ENCODE measurements around the gene LONP1.
"Not testable (repeated sequence)": the region's sequence is repeated elsewhere in the genome, so short reads cannot be mapped to it uniquely, and the experiment has no call there.

Gene LONP1

GRCh38 chr19:5744999-5745398 lies 25.1 kb upstream of the LONP1 start:
- not testable (repeated sequence) for H3K36me3 ChIP-seq (replicated peaks in 1 of 2; ENCODE audit: control insufficient read depth in 2 of 2, insufficient read depth in 2 of 2, low read length in 2 of 2); H2BK15ac ChIP-seq (ENCODE audit: low read length); H2BK120ac ChIP-seq (ENCODE audit: low read depth, low read length); H3K4ac ChIP-seq (ENCODE audit: low read length); H2BK12ac ChIP-seq (ENCODE audit: low read length); H3K4me1 ChIP-seq (ENCODE audit: control insufficient read depth in 2 of 2, insufficient read depth in 1 of 2, low read depth in 1 of 2, low read length in 2 of 2); H2BK5ac ChIP-seq (ENCODE audit: low read length); H4K8ac ChIP-seq (ENCODE audit: low read depth, low read length); H2AFZ ChIP-seq (ENCODE audit: low read length); H3K4me3 ChIP-seq (ENCODE audit: low read length in 2 of 2); H3K18ac ChIP-seq (ENCODE audit: low read length); DNase-seq (ENCODE audit: low spot score); H3K79me1 ChIP-seq (ENCODE audit: low read depth, low read length); H2AK5ac ChIP-seq (ENCODE audit: low read depth, low read length); H3K27ac ChIP-seq (replicated peaks; ENCODE audit: low read length); H3K23ac ChIP-seq (ENCODE audit: low read depth, low read length, poor library complexity); H3K4me2 ChIP-seq (ENCODE audit: insufficient read depth, low read length, poor library complexity, severe bottlenecking); H3K9ac ChIP-seq (ENCODE audit: low read depth, low read length, poor library complexity); H3K27me3 ChIP-seq (ENCODE audit: control insufficient read depth in 3 of 3, insufficient read depth in 3 of 3, low read depth in 1 of 3, low read length in 3 of 3); H4K91ac ChIP-seq (ENCODE audit: low read depth, low read length, poor library complexity); H3K14ac ChIP-seq (ENCODE audit: low read length); H3K9me3 ChIP-seq (replicated peaks in 1 of 2; ENCODE audit: control insufficient read depth in 2 of 2, insufficient read depth in 1 of 2, low read depth in 1 of 2, low read length in 2 of 2)
- no CpG with 5 or more reads among the region's 10 CpGs for WGBS, 2 donors (ENCODE audit: extremely low coverage in 2 of 2, insufficient read length in 2 of 2, insufficient replicate concordance in 1 of 2)

DNA sequence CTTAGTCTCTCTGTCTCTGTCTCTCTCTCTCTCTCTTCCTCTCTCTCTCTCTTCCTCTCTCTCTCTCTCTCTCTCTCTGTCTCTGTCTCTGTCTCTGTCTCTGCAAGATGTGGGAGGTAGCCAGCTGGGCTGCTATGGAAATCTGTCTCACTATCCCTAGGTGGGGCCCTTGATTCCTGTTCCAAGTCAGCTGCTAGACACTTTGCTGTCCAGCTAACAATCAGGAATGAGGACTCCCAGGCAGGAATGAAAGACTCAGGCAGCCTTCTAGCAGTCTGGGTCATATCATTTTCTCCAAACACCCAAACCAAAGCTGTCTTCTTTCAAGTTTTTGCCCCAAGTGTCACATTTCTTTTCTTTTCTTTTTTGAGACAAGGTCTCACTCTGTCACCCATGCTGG lies 23.7 kb upstream of the LONP1 start:
- peaks cover 0 to 3% of the 10 kb centered on the region in 2 donors for H3K9me3 ChIP-seq (replicated peaks in 1 of 2; ENCODE audit: control insufficient read depth in 2 of 2, insufficient read depth in 1 of 2, low read depth in 1 of 2, low read length in 2 of 2)
- no peak overlapping the region for H3K4ac ChIP-seq (ENCODE audit: low read length)
- no peak overlapping the region for H2BK5ac ChIP-seq (ENCODE audit: low read length)
- peaks cover 0 to 2% of the 10 kb centered on the region in 2 donors for H3K4me1 ChIP-seq (ENCODE audit: control insufficient read depth in 2 of 2, insufficient read depth in 1 of 2, low read depth in 1 of 2, low read length in 2 of 2)
- H2AFZ ChIP-seq (ENCODE audit: low read length), result no peak overlapping the region
- peaks cover 2% of the 10 kb centered on the region for H3K79me1 ChIP-seq (ENCODE audit: low read depth, low read length)
- H3K27me3 ChIP-seq (ENCODE audit: control insufficient read depth in 3 of 3, insufficient read depth in 3 of 3, low read depth in 1 of 3, low read length in 3 of 3), result peaks cover 0 to 3% (median 0%) of the 10 kb centered on the region in 3 experiments
- no peak for DNase-seq (ENCODE audit: low spot score)
- no peak overlapping the region for H3K27ac ChIP-seq (replicated peaks; ENCODE audit: low read length)
- no peak overlapping the region for H2BK12ac ChIP-seq (ENCODE audit: low read length)
- H3K23ac ChIP-seq (ENCODE audit: low read depth, low read length, poor library complexity), result no peak overlapping the region
- H4K91ac ChIP-seq (ENCODE audit: low read depth, low read length, poor library complexity), result no peak overlapping the region
- no peak overlapping the region for H3K4me3 ChIP-seq (ENCODE audit: low read length in 2 of 2)
- no peak overlapping the region for H3K18ac ChIP-seq (ENCODE audit: low read length)
- H2BK120ac ChIP-seq (ENCODE audit: low read depth, low read length), result no peak overlapping the region
- no peak overlapping the region for H4K8ac ChIP-seq (ENCODE audit: low read depth, low read length)
- peaks cover 0 to 2% of the 10 kb centered on the region in 2 donors for H3K36me3 ChIP-seq (replicated peaks in 1 of 2; ENCODE audit: control insufficient read depth in 2 of 2, insufficient read depth in 2 of 2, low read length in 2 of 2)
- no peak overlapping the region for H3K9ac ChIP-seq (ENCODE audit: low read depth, low read length, poor library complexity)
- no peak overlapping the region for H3K14ac ChIP-seq (ENCODE audit: low read length)
- H3K4me2 ChIP-seq (ENCODE audit: insufficient read depth, low read length, poor library complexity, severe bottlenecking), result no peak overlapping the region
- no peak overlapping the region for H2BK15ac ChIP-seq (ENCODE audit: low read length)
- no peak overlapping the region for H2AK5ac ChIP-seq (ENCODE audit: low read depth, low read length)

DNA sequence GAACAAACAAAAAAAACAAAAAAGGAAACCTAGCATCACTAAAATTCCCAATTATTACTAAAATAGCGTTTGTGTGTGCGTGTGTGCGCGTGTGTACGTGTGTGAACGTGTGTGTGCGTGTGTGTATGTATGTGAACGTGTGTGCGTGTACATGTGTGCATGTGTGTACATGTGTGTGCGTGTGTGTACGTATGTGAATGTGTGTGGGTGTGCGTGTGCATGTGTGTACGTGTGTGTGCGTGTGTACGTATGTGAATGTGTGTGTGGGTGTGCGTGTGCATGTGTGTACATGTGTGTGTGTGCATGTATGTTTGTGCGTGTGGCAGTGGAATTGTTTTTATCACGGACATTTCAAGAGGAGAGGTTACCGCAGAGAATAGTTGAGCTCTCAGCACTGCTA lies 22.1 kb upstream of the LONP1 start:
- peaks cover 2% of the 10 kb centered on the region for H3K79me1 ChIP-seq (ENCODE audit: low read depth, low read length)
- peak overlapping the region; percentile 53 for H4K91ac ChIP-seq (ENCODE audit: low read depth, low read length, poor library complexity)
- 100% methylated on average over 5 of the region's 19 CpGs; no CpG with 5 or more reads in 1 of the 2 donors for WGBS, 2 donors (ENCODE audit: extremely low coverage in 2 of 2, insufficient read length in 2 of 2, insufficient replicate concordance in 1 of 2)
- no peak for DNase-seq (ENCODE audit: low spot score)
- H3K4ac ChIP-seq (ENCODE audit: low read length), result peak overlapping the region; percentile 98
- no peak overlapping the region for H3K14ac ChIP-seq (ENCODE audit: low read length)
- H2BK120ac ChIP-seq (ENCODE audit: low read depth, low read length), result no peak overlapping the region
- no peak overlapping the region for H2AK5ac ChIP-seq (ENCODE audit: low read depth, low read length)
- H2BK5ac ChIP-seq (ENCODE audit: low read length), result no peak overlapping the region
- peak overlapping the region in 1 of 2 donors; percentile 57 for H3K4me3 ChIP-seq (ENCODE audit: low read length in 2 of 2)
- H4K8ac ChIP-seq (ENCODE audit: low read depth, low read length), result peak overlapping the region; percentile 65
- no peak overlapping the region for H3K18ac ChIP-seq (ENCODE audit: low read length)
- H2BK15ac ChIP-seq (ENCODE audit: low read length), result no peak overlapping the region
- peaks cover 0 to 2% of the 10 kb centered on the region in 2 donors for H3K36me3 ChIP-seq (replicated peaks in 1 of 2; ENCODE audit: control insufficient read depth in 2 of 2, insufficient read depth in 2 of 2, low read length in 2 of 2)
- H3K4me2 ChIP-seq (ENCODE audit: insufficient read depth, low read length, poor library complexity, severe bottlenecking), result no peak overlapping the region
- peak overlapping the region; percentile 77 for H3K9ac ChIP-seq (ENCODE audit: low read depth, low read length, poor library complexity)
- peaks cover 0 to 3% (median 0%) of the 10 kb centered on the region in 3 experiments for H3K27me3 ChIP-seq (ENCODE audit: control insufficient read depth in 3 of 3, insufficient read depth in 3 of 3, low read depth in 1 of 3, low read length in 3 of 3)
- no peak overlapping the region for H2BK12ac ChIP-seq (ENCODE audit: low read length)
- H2AFZ ChIP-seq (ENCODE audit: low read length), result no peak overlapping the region
- H3K9me3 ChIP-seq (replicated peaks in 1 of 2; ENCODE audit: control insufficient read depth in 2 of 2, insufficient read depth in 1 of 2, low read depth in 1 of 2, low read length in 2 of 2), result peaks cover 0 to 3% of the 10 kb centered on the region in 2 donors
- peaks cover 0 to 2% of the 10 kb centered on the region in 2 donors for H3K4me1 ChIP-seq (ENCODE audit: control insufficient read depth in 2 of 2, insufficient read depth in 1 of 2, low read depth in 1 of 2, low read length in 2 of 2)
- no peak overlapping the region for H3K27ac ChIP-seq (replicated peaks; ENCODE audit: low read length)
- H3K23ac ChIP-seq (ENCODE audit: low read depth, low read length, poor library complexity), result peak overlapping the region; percentile 98

GRCh38 chr19:5738423-5738822 lies 18.5 kb upstream of the LONP1 start:
- no peak overlapping the region for H2BK5ac ChIP-seq (ENCODE audit: low read length)
- no peak overlapping the region for H4K91ac ChIP-seq (ENCODE audit: low read depth, low read length, poor library complexity)
- no peak overlapping the region for H3K23ac ChIP-seq (ENCODE audit: low read depth, low read length, poor library complexity)
- no peak overlapping the region for H3K4me3 ChIP-seq (ENCODE audit: low read length in 2 of 2)
- H2BK15ac ChIP-seq (ENCODE audit: low read length), result no peak overlapping the region
- no peak overlapping the region for H3K9ac ChIP-seq (ENCODE audit: low read depth, low read length, poor library complexity)
- no peak overlapping the region for H3K14ac ChIP-seq (ENCODE audit: low read length)
- no peak for DNase-seq (ENCODE audit: low spot score)
- no peak overlapping the region for H3K4me2 ChIP-seq (ENCODE audit: insufficient read depth, low read length, poor library complexity, severe bottlenecking)
- H3K36me3 ChIP-seq (replicated peaks in 1 of 2; ENCODE audit: control insufficient read depth in 2 of 2, insufficient read depth in 2 of 2, low read length in 2 of 2), result peaks cover 0 to 2% of the 10 kb centered on the region in 2 donors
- H2AK5ac ChIP-seq (ENCODE audit: low read depth, low read length), result no peak overlapping the region
- no peak overlapping the region for H3K4ac ChIP-seq (ENCODE audit: low read length)
- peaks cover 0 to 2% of the 10 kb centered on the region in 2 donors for H3K4me1 ChIP-seq (ENCODE audit: control insufficient read depth in 2 of 2, insufficient read depth in 1 of 2, low read depth in 1 of 2, low read length in 2 of 2)
- peaks cover 0 to 3% of the 10 kb centered on the region in 2 donors for H3K9me3 ChIP-seq (replicated peaks in 1 of 2; ENCODE audit: control insufficient read depth in 2 of 2, insufficient read depth in 1 of 2, low read depth in 1 of 2, low read length in 2 of 2)
- no CpG with 5 or more reads among the region's 8 CpGs for WGBS, 2 donors (ENCODE audit: extremely low coverage in 2 of 2, insufficient read length in 2 of 2, insufficient replicate concordance in 1 of 2)
- peaks cover 0 to 3% (median 0%) of the 10 kb centered on the region in 3 experiments for H3K27me3 ChIP-seq (ENCODE audit: control insufficient read depth in 3 of 3, insufficient read depth in 3 of 3, low read depth in 1 of 3, low read length in 3 of 3)
- no peak overlapping the region for H2AFZ ChIP-seq (ENCODE audit: low read length)
- H3K18ac ChIP-seq (ENCODE audit: low read length), result no peak overlapping the region
- no peak overlapping the region for H2BK12ac ChIP-seq (ENCODE audit: low read length)
- peaks cover 2% of the 10 kb centered on the region for H3K79me1 ChIP-seq (ENCODE audit: low read depth, low read length)
- no peak overlapping the region for H3K27ac ChIP-seq (replicated peaks; ENCODE audit: low read length)
- H4K8ac ChIP-seq (ENCODE audit: low read depth, low read length), result no peak overlapping the region
- H2BK120ac ChIP-seq (ENCODE audit: low read depth, low read length), result no peak overlapping the region

Measured in neuronal stem cell (in vitro differentiated cells).